GM12864 (cell line): ENCODE measurements around the gene SCAF4.

Experiments
- DNase-seq: peaks from one replicate; pipeline ENCODE4 v3.0.0-alpha.2; 2011; ENCODE audit warnings: low read depth
- H3K4me3 ChIP-seq: 2 replicates; pipeline ENCODE4 v1.5.1; 2011; ENCODE audit warnings: mild to moderate bottlenecking, low read depth, low read length, control low read depth
- TF ChIP-seq, protein P1 (sequence below): IDR thresholded peaks from 2 replicates; pipeline ENCODE4 v1.5.1; 2011; ENCODE audit warnings: low read depth, mild to moderate bottlenecking, moderate library complexity, low read length, control low read depth, inconsistent platforms; ENCODE audit errors: missing control alignments

Gene SCAF4

DNA sequence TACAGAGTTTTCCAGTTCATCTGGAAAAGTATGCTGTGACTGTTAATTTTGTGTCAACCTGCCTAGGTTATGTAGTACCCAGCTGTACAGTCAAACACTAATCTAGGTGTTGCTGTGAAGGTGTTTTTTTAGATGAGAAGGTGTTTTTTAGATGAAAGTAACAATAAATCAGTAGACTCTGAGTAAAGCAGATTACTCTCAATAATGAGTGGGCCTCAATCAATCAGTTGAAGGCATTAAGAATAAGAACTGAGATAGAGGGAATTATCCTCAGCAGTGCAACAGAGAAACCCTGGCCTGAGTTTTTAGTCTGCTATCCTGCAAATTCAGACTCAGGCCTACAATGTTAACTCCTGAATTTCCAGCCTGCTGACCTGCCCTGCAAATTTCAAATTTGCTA, 33.5 kb downstream of the SCAF4 start:
- TF ChIP-seq, protein P1, sequence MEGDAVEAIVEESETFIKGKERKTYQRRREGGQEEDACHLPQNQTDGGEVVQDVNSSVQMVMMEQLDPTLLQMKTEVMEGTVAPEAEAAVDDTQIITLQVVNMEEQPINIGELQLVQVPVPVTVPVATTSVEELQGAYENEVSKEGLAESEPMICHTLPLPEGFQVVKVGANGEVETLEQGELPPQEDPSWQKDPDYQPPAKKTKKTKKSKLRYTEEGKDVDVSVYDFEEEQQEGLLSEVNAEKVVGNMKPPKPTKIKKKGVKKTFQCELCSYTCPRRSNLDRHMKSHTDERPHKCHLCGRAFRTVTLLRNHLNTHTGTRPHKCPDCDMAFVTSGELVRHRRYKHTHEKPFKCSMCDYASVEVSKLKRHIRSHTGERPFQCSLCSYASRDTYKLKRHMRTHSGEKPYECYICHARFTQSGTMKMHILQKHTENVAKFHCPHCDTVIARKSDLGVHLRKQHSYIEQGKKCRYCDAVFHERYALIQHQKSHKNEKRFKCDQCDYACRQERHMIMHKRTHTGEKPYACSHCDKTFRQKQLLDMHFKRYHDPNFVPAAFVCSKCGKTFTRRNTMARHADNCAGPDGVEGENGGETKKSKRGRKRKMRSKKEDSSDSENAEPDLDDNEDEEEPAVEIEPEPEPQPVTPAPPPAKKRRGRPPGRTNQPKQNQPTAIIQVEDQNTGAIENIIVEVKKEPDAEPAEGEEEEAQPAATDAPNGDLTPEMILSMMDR: no peak
- no peak for DNase-seq
- H3K4me3 ChIP-seq: no peak overlapping the region

DNA sequence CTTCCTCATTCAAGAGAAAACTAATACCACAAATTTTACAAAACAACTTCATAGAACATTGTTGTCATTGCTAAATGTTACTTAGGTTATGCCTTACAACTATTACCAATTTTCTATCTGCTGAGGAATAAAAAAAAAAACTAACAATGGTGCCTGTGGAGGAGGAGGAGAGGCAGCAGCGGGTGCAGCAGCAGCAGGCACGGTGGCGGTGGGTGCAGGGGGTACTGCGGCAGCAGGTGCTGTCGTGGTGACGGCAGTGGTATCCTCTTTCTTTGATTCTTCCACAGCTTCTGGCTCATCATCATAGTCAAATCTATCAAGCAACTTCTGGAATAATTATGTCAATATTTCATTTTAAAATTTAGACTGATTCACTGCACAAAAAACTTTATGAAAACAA, 35.5 kb downstream of the SCAF4 start:
- no peak for DNase-seq
- H3K4me3 ChIP-seq: no peak overlapping the region
- TF ChIP-seq, protein P1: no peak

DNA sequence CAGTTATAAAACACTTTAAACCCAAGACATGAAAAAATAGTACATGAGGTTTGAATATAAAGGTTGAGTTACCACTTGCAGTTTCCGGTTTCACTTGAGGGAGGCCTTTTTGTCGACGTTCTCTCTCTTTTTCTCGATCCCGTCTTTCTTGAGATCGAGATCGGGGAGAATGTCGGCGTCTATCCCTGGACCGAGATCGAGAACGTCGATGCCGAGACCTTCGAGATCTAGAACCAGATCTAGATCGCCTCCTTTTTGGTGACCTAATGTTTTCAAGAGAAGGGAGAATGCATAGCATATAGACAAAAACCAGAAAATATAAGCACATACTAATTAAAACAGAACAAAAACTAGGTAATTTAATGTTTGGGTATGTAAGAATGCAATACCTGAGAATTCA, 38.7 kb downstream of the SCAF4 start:
- H3K4me3 ChIP-seq: no peak overlapping the region
- DNase-seq: no peak
- TF ChIP-seq, protein P1: no peak

DNA sequence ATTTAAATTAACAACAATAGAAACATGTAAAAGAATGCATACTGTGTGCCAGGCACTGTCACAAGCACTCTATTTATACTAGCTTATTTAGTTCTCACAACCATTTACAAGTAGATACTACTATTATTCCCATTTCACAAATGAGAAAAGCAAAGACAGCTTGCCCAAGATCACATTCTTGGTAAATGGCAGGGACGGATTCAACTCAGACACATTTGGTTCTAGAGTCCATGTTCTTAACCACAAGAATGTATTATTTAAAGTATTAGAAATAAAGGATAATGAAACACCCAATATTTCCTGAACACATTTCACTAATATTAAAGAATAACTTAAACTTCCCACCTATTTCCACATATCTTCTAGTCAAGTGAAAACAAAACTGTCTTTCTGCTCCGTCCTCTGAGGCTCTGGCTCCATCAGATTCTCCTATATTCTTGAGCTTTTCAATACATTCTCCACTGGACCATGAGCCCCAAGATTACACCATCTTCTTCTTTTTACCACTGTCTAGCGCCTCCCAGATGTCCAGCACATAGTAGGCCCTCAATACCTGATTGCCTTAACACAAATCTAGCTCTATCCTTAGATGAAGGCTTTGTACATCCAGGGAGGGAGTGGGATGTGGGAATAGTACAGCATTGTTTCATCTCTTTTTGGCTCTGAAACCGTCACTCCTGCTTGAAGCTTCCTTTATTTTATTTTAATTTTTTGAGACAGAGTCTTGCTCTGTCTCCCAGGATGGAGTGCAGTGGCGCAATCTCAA, 43.1 kb downstream of the SCAF4 start:
- DNase-seq: no peak
- TF ChIP-seq, protein P1: no peak
- H3K4me3 ChIP-seq: no peak overlapping the region

DNA sequence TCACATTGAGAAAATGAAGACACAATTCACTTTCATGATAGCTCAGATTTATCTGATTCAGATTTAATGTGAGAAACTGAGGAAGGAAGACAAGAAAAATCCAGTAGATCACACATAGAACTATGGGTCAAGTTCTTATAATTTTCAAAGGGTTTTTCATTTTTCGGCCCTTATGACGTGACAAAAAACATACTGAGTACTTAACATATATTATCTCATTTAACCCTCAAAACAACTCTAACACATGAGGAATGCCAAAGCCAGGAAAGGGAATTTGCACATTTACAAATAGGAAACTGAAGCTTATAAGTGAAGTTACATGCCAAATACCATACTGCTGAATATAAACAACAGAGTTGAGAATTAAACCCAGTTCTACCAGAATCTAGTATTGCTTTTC, 44.8 kb downstream of the SCAF4 start:
- no peak overlapping the region for H3K4me3 ChIP-seq
- DNase-seq: no peak
- TF ChIP-seq, protein P1: no peak

DNA sequence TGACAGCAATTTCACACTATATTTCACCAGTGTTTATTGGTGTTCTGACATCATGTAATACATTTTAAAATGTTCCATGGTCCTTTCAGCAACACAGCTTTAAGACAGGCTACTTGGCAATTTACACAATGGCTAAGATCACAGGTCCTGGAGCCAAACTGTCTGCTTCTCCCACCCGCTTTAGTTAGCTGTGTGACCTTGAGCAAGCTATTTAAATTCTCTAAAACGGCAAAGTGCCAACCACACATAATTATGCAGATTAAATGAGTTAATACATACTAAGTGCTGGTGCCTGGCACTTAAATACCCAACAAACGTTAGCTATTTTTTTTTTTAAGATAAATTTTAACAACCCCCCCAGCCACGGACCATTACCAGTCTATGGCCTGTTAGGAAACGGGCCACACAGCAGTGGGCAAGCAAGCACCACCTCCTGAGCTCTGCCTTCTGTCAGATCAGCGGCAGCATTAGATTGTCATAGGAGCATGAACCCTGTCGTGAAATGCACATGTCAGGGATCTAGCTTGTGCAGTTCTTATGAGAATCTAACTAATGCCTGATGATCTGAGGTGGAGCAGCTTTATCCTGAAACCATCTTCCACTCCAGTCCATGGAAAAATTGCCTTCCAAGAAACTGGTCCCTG, 45.5 kb downstream of the SCAF4 start:
- no peak overlapping the region for H3K4me3 ChIP-seq
- TF ChIP-seq, protein P1: no peak
- DNase-seq: no peak
